Stimulated activated CD4-positive, alpha-beta T cell treated with anti-CD3 and anti-CD28 coated beads, Interleukin-2, amount 100 ng/mL, for 24 hours (primary cell): ENCODE measurements around the gene ADCY7.
A peak's percentile ranks its signal among the peaks of the same experiment; 100 is the strongest.

Experiments
- DNase-seq, 2 donors: peaks; one replicate each; pipeline ENCODE4 v3.0.0-alpha.2; 2020

ADCY7 gene

GRCh38 chr16:50300942-50301625 lies 34.7 kb downstream of the ADCY7 start:
- no peak for DNase-seq

- DNase-seq = no peak
Measured at GRCh38 chr16:50301626-50302471, 35.5 kb downstream of the ADCY7 start.

- DNase-seq = no peak
Measured at GRCh38 chr16:50302472-50303005, 36.2 kb downstream of the ADCY7 start.

- DNase-seq = no peak
Measured at GRCh38 chr16:50303041-50303604, 36.8 kb downstream of the ADCY7 start.

GRCh38 chr16:50303605-50304466 lies 37.5 kb downstream of the ADCY7 start:
- no peak for DNase-seq

GRCh38 chr16:50304467-50305440 lies 38.4 kb downstream of the ADCY7 start:
- peak in 1 of 2 donors; percentile 0 for DNase-seq

- DNase-seq = peak in 1 of 2 donors; percentile 0
Measured at GRCh38 chr16:50305441-50306061, 39.2 kb downstream of the ADCY7 start.

GRCh38 chr16:50306287-50306686 lies 39.9 kb downstream of the ADCY7 start:
- no peak for DNase-seq

- no peak for DNase-seq
Measured at GRCh38 chr16:50308237-50308965, 42.0 kb downstream of the ADCY7 start.

- DNase-seq = no peak
Measured at GRCh38 chr16:50309156-50309526, 42.8 kb downstream of the ADCY7 start.

- DNase-seq = no peak
Measured at GRCh38 chr16:50309527-50310307, 43.4 kb downstream of the ADCY7 start.

- no peak for DNase-seq
Measured at GRCh38 chr16:50310308-50311133, 44.2 kb downstream of the ADCY7 start.

GRCh38 chr16:50311134-50311528 lies 44.8 kb downstream of the ADCY7 start:
- no peak for DNase-seq

GRCh38 chr16:50311891-50312501 lies 45.6 kb downstream of the ADCY7 start:
- no peak for DNase-seq

GRCh38 chr16:50313596-50314478 lies 47.5 kb downstream of the ADCY7 start:
- DNase-seq = peak in 1 of 2 donors; percentile 49

GRCh38 chr16:50314665-50315064 lies 48.3 kb downstream of the ADCY7 start:
- DNase-seq = no peak
